OCI-LY1 (cell line): ENCODE data around the gene DSE.

Source experiments
- H2AFZ ChIP-seq: fragments of 200-600 bp; sonication (generic), shearing (Covaris generic); 2 replicates; pipeline ENCODE4 v1.6.0; 2014; ENCODE audit warnings: antibody characterized with exemption, mild to moderate bottlenecking, low read length
- H3F3A ChIP-seq: fragments of 200-600 bp; sonication (generic), shearing (Covaris generic); 2 replicates; pipeline ENCODE4 v1.6.0; 2014; ENCODE audit warnings: mild to moderate bottlenecking, antibody characterized with exemption, low read length, moderate library complexity; ENCODE audit not compliant: insufficient read depth
- H3K27ac ChIP-seq: fragments of 200-600 bp; sonication (generic); 2 replicates; pipeline ENCODE4 v1.5.1; 2014; ENCODE audit warnings: low read length, mixed run types, mild to moderate bottlenecking, low read depth; ENCODE audit not compliant: poor library complexity, severe bottlenecking
- H3K27me3 ChIP-seq: fragments of 200-600 bp; sonication (generic); 2 replicates; pipeline ENCODE4 v1.6.0; 2014; ENCODE audit warnings: antibody characterized with exemption, mild to moderate bottlenecking, low read length, moderate library complexity; ENCODE audit not compliant: insufficient read depth
- H3K36me3 ChIP-seq: fragments of 200-600 bp; sonication (generic); 2 replicates; pipeline ENCODE4 v1.6.1; 2014; ENCODE audit warnings: mild to moderate bottlenecking, antibody characterized with exemption, low read length, moderate library complexity, mixed read lengths; ENCODE audit not compliant: insufficient read depth
- H3K4me1 ChIP-seq: fragments of 200-600 bp; sonication (generic); 2 replicates; pipeline ENCODE4 v1.5.1; 2014; ENCODE audit warnings: mild to moderate bottlenecking, low read length, moderate library complexity; ENCODE audit not compliant: insufficient read depth, severe bottlenecking
- H3K4me2 ChIP-seq: fragments of 200-600 bp; sonication (generic), shearing (Covaris generic); 2 replicates; pipeline ENCODE4 v1.6.1; 2014; ENCODE audit warnings: low read length
- H3K4me3 ChIP-seq: fragments of 200-600 bp; sonication (generic); 2 replicates; pipeline ENCODE4 v1.5.1; 2014; ENCODE audit warnings: low read length, low read depth, mild to moderate bottlenecking, mixed read lengths; ENCODE audit not compliant: poor library complexity, severe bottlenecking
- H3K79me2 ChIP-seq: fragments of 200-600 bp; shearing (Covaris generic); 2 replicates; pipeline ENCODE4 v1.6.1; 2016; ENCODE audit warnings: mixed run types, low read length, mixed read lengths; ENCODE audit not compliant: insufficient read depth
- H3K9ac ChIP-seq: fragments of 200-600 bp; sonication (generic), shearing (Covaris generic); 2 replicates; pipeline ENCODE4 v1.6.1; 2014; ENCODE audit warnings: mild to moderate bottlenecking, low read length, mixed read lengths
- H3K9me2 ChIP-seq: fragments of 200-600 bp; sonication (generic), shearing (Covaris generic); 2 replicates; pipeline ENCODE4 v1.6.1; 2014; ENCODE audit warnings: low read depth, mild to moderate bottlenecking, low read length, mixed read lengths
- H3K9me3 ChIP-seq: fragments of 200-600 bp; shearing (Covaris generic); 2 replicates; pipeline ENCODE4 v1.6.1; 2014; ENCODE audit warnings: low read length, mixed read lengths
- H4K20me1 ChIP-seq: fragments of 200-600 bp; sonication (generic), shearing (Covaris generic); 2 replicates; pipeline ENCODE4 v1.6.0; 2016; ENCODE audit warnings: mild to moderate bottlenecking, low read length; ENCODE audit not compliant: insufficient read depth
- EZH2 ChIP-seq: fragments of 200-600 bp; sonication (generic), shearing (Covaris generic); IDR thresholded peaks from 2 replicates; pipeline ENCODE4 v1.8.0; 2017; ENCODE audit warnings: borderline replicate concordance, mixed run types, mild to moderate bottlenecking, antibody characterized with exemption, low read length, moderate library complexity, mixed read lengths
- TF ChIP-seq, protein P1 (sequence below): fragments of 200-600 bp; sonication (generic), shearing (Covaris generic); IDR thresholded peaks from 2 replicates; pipeline ENCODE4 v1.5.1; 2017; ENCODE audit warnings: mild to moderate bottlenecking, antibody characterized with exemption, low read length, moderate library complexity, mixed read lengths

DSE gene

DNA sequence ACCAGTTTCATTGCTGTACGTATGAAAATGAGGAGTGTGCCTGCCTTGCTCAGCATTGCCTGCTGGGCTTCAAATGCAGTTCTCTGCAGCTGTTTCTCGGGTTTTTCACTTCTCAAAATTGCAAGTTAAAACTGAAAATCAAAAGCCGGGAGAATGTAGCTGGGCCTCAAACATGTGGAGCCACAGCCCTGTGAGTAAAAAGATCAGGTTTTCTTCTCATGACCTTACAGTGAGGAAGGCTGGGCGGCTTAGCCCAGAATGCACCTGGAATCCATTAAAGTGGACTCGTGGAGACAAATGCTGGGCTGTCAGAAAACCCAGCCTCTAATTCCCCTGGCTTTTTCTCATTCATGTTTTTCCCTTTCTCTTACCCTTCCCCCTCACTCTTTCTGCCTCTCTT is 34.4 kb downstream of the DSE start:
- Histone ChIP-seq H3F3A (no peaks in the 10 kb centered on the region), H3K9me2 (no peaks in the 10 kb centered on the region), H3K27me3 (no peaks in the 10 kb centered on the region), H3K9ac (no peak overlapping the region), H3K4me3 (no peak overlapping the region), H3K36me3 (no peaks in the 10 kb centered on the region), H3K9me3 (no peaks in the 10 kb centered on the region), H3K27ac (no peak overlapping the region), H2AFZ (no peak overlapping the region), H4K20me1 (no peaks in the 10 kb centered on the region), H3K79me2 (no peaks in the 10 kb centered on the region), H3K4me2 (no peak overlapping the region), H3K4me1 (no peaks in the 10 kb centered on the region)
- no peak for TF ChIP-seq EZH2
- TF ChIP-seq, protein P1, sequence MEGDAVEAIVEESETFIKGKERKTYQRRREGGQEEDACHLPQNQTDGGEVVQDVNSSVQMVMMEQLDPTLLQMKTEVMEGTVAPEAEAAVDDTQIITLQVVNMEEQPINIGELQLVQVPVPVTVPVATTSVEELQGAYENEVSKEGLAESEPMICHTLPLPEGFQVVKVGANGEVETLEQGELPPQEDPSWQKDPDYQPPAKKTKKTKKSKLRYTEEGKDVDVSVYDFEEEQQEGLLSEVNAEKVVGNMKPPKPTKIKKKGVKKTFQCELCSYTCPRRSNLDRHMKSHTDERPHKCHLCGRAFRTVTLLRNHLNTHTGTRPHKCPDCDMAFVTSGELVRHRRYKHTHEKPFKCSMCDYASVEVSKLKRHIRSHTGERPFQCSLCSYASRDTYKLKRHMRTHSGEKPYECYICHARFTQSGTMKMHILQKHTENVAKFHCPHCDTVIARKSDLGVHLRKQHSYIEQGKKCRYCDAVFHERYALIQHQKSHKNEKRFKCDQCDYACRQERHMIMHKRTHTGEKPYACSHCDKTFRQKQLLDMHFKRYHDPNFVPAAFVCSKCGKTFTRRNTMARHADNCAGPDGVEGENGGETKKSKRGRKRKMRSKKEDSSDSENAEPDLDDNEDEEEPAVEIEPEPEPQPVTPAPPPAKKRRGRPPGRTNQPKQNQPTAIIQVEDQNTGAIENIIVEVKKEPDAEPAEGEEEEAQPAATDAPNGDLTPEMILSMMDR = no peak

DNA sequence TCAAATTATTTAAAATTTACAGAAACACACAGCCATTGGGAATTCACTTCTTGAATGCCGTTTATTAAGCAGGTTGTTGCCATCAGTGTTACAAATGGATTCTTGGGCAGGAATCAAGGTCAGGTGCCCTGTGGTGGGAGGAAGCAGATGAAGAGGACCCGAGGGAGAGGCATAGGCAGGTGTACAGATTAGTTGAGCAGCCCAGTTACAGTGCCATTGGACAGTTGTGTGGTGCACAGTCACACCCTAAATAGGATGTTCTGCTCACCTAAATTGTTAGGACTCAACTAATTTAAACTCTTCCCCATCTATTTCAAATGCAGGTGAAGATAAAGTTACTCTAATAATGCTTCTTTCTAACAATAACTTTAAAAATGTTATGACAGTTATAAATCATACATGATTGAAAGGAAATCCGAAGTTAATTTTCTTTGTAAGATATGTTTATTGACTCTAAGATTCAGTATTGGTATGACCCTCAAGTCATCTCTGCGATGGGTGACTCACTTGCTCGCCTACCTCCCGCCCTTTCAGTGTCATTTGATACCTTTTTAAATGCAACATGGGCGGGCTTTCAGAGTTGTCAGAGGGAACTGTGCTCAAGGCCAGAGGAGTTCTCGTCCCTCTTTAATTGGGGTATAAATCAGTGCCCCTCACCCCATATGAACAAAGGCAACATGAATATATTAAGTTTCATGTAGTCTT is 35.1 kb downstream of the DSE start:
- Histone ChIP-seq H3F3A (no peaks in the 10 kb centered on the region), H3K79me2 (no peaks in the 10 kb centered on the region), H3K4me2 (no peak overlapping the region), H3K9me3 (no peaks in the 10 kb centered on the region), H3K9ac (no peak overlapping the region), H3K4me1 (no peaks in the 10 kb centered on the region), H3K27me3 (no peaks in the 10 kb centered on the region), H3K4me3 (no peak overlapping the region), H4K20me1 (no peaks in the 10 kb centered on the region), H3K9me2 (no peaks in the 10 kb centered on the region), H3K27ac (no peak overlapping the region), H2AFZ (no peak overlapping the region), H3K36me3 (no peaks in the 10 kb centered on the region)
- TF ChIP-seq, protein P1 = no peak
- no peak for TF ChIP-seq EZH2

DNA sequence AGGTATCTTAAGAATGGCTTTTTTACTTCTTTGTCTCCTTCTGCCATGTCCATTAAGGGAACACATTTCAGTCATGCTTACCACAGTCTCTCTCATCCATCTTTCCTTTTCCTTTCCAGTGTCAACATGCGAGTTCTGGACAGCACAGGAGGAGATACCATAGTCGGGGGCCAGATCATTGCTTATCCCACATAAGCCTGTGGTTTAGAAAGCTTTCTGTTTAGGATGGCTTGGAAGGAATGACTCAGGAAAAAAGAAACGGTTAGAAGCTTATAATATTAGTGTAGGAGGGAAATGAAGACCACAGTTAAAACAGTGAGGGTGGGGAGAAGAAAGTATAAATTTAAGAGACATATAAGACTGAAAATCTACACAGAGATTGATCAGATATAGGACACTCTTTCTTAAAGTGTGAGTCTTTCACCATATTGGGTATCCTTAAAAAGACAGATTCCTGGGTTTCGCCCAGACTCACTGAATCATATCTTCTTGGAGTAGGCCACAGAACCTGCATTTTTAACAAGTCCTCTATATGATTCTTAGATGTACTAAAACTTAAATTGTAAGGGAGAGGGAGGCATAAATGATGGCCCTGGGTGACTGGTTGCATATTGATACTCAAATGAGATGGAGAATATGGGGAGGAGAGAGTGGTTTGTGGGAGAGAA is 36.1 kb downstream of the DSE start:
- Histone ChIP-seq H3K79me2 (no peaks in the 10 kb centered on the region), H3K36me3 (no peaks in the 10 kb centered on the region), H3K4me2 (no peak overlapping the region), H3K4me1 (no peaks in the 10 kb centered on the region), H2AFZ (no peak overlapping the region), H3K27me3 (no peaks in the 10 kb centered on the region), H3K27ac (no peak overlapping the region), H3F3A (no peaks in the 10 kb centered on the region), H3K4me3 (no peak overlapping the region), H4K20me1 (no peaks in the 10 kb centered on the region), H3K9me2 (no peaks in the 10 kb centered on the region), H3K9me3 (no peaks in the 10 kb centered on the region), H3K9ac (no peak overlapping the region)
- TF ChIP-seq, protein P1 = no peak
- TF ChIP-seq EZH2 = no peak
